HepG2 (cell line): ENCODE data around the gene WDR93. TPM values are rescaled to one million over a fixed set of nuclear protein-coding genes. Genes with fewer than 3 reads are reported as not detected.

Experiments used
- DPF2 ChIP-seq: sonication (generic); formaldehyde crosslinking; IDR thresholded peaks from 2 replicates; pipeline ENCODE4 v1.4.0; 2020; ENCODE audit warnings: mild to moderate bottlenecking, low read depth, missing genetic modification reagents, borderline replicate concordance
- GFI1 ChIP-seq: sonication (generic); formaldehyde crosslinking; IDR thresholded peaks from 2 replicates; pipeline ENCODE4 v1.5.0; 2020; ENCODE audit warnings: missing genetic modification reagents, mild to moderate bottlenecking, borderline replicate concordance
- HMG20B ChIP-seq: conservative IDR thresholded peaks from 2 replicates; pipeline ENCODE4 v1.6.1; 2016; ENCODE audit warnings: missing genetic modification reagents, missing compliant biosample characterization
- KDM6A ChIP-seq: IDR thresholded peaks from 2 replicates; pipeline ENCODE4 v1.6.1; 2016; ENCODE audit warnings: low read depth
- MTA3 ChIP-seq: sonication (generic); formaldehyde crosslinking; IDR thresholded peaks from 2 replicates; pipeline ENCODE4 v1.4.0; 2020; ENCODE audit warnings: missing genetic modification reagents
- SETDB1 ChIP-seq: sonication (generic); formaldehyde crosslinking; IDR thresholded peaks from 2 replicates; pipeline ENCODE4 v1.5.1; 2020; ENCODE audit warnings: missing genetic modification reagents, mild to moderate bottlenecking, borderline replicate concordance
- SIN3A ChIP-seq: IDR thresholded peaks from 2 replicates; pipeline ENCODE4 v1.6.1; 2011; ENCODE audit warnings: low read depth, mild to moderate bottlenecking, control low read depth, low read length, borderline replicate concordance
- SIX1 ChIP-seq: sonication (generic); formaldehyde crosslinking; IDR thresholded peaks from 2 replicates; pipeline ENCODE4 v1.4.0; 2020; ENCODE audit warnings: missing genetic modification reagents, borderline replicate concordance
- STAG1 ChIP-seq: sonication (generic); formaldehyde crosslinking; IDR thresholded peaks from 2 replicates; pipeline ENCODE4 v1.4.0; 2020; ENCODE audit warnings: missing genetic modification reagents
- TBL1XR1 ChIP-seq: fragments of 150-350 bp; IDR thresholded peaks from 2 replicates; pipeline ENCODE4 v1.6.1; 2014; ENCODE audit warnings: borderline replicate concordance, low read length; ENCODE audit not compliant: partially characterized antibody
- TEAD3 ChIP-seq: optimal IDR thresholded peaks from 2 replicates; pipeline ENCODE3; 2016; ENCODE audit warnings: borderline replicate concordance
- TMF1 ChIP-seq: sonication (generic); formaldehyde crosslinking; IDR thresholded peaks from 2 replicates; pipeline ENCODE4 v1.8.1; 2022; ENCODE audit warnings: low read depth, missing genetic modification reagents
- U2AF1 ChIP-seq: fragments of 200-400 bp; formaldehyde crosslinking; optimal IDR thresholded peaks from 2 replicates; pipeline ENCODE3; 2017; ENCODE audit warnings: mild to moderate bottlenecking, low read depth, low read length
- ZFP41 ChIP-seq: sonication (generic); formaldehyde crosslinking; IDR thresholded peaks from 2 replicates; pipeline ENCODE4 v1.4.0; 2020; ENCODE audit warnings: mild to moderate bottlenecking, missing genetic modification reagents, borderline replicate concordance
- ZNF556 ChIP-seq: sonication (generic); formaldehyde crosslinking; IDR thresholded peaks from 2 replicates; pipeline ENCODE4 v1.4.0; 2020; ENCODE audit warnings: mild to moderate bottlenecking, missing genetic modification reagents, borderline replicate concordance
- ZNF761 ChIP-seq: sonication (generic); formaldehyde crosslinking; conservative IDR thresholded peaks from 2 replicates; pipeline ENCODE4 v1.4.0; 2020; ENCODE audit warnings: mild to moderate bottlenecking, missing genetic modification reagents
- polyA plus RNA-seq, 8 experiments: library from polyadenylated mRNA; depleted of rRNA in 3 of 8; stranded (reverse) in 7 of 8; unstranded in 1 of 8; fragments of >200 nt; fragmentation: Illumina TruSeq in 4 of 8; extraction: Trizol in 4 of 8; gene quantifications; 2 replicates each; pipeline versions ENCODE4 v1.2.1 to v1.2.3, GENCODE V29; 2011 to 2016; ENCODE audit warnings: low read depth in 4 of 8, missing spikeins in 1 of 8, mixed read lengths in 1 of 8; ENCODE audit not compliant: insufficient read depth in 1 of 8
- total RNA-seq, 5 experiments: library from RNA; depleted of rRNA; stranded (reverse); fragments of >200 nt; fragmentation: Illumina TruSeq; extraction: Trizol; gene quantifications; 2 replicates each; pipeline ENCODE4 v1.2.3, GENCODE V29; 2016; ENCODE audit warnings: low read depth in 1 of 5
- TF ChIP-seq, protein P1 (sequence below): sonication (generic); formaldehyde crosslinking; IDR thresholded peaks from 2 replicates; pipeline ENCODE4 v1.5.0; 2020; ENCODE audit warnings: mild to moderate bottlenecking, missing genetic modification reagents, borderline replicate concordance
- TF ChIP-seq, protein P2 (sequence below): sonication (generic); formaldehyde crosslinking; IDR thresholded peaks from 2 replicates; pipeline ENCODE4 v1.4.0; 2020; ENCODE audit warnings: mild to moderate bottlenecking, missing genetic modification reagents
- TF ChIP-seq, protein P3 (sequence below), 2 experiments: fragments of 450-650 bp in 1 of 2; sonication (generic) in 1 of 2; formaldehyde crosslinking; IDR thresholded peaks; 2 replicates each; pipeline versions ENCODE4 v1.5.0 to v1.8.0; 2020 to 2022; ENCODE audit warnings: mild to moderate bottlenecking in 1 of 2, missing genetic modification reagents in 1 of 2
- TF ChIP-seq, protein P4 (sequence below), 2 experiments: sonication (generic) in 1 of 2; formaldehyde crosslinking in 1 of 2; IDR thresholded peaks; 2 replicates each; pipeline versions ENCODE4 v1.5.1 to v1.6.1; 2011 to 2020; ENCODE audit warnings: borderline replicate concordance in 1 of 2, low read depth in 1 of 2, low read length in 1 of 2, mild to moderate bottlenecking in 1 of 2, missing genetic modification reagents in 1 of 2, moderate library complexity in 1 of 2

The WDR93 gene
- total and polyA plus RNA-seq, 2 of the 13 experiments (the other 11 are each of a cell fraction or from before 2014, with no cell fraction given) = 0.07 TPM; not detected in 1

DNA sequence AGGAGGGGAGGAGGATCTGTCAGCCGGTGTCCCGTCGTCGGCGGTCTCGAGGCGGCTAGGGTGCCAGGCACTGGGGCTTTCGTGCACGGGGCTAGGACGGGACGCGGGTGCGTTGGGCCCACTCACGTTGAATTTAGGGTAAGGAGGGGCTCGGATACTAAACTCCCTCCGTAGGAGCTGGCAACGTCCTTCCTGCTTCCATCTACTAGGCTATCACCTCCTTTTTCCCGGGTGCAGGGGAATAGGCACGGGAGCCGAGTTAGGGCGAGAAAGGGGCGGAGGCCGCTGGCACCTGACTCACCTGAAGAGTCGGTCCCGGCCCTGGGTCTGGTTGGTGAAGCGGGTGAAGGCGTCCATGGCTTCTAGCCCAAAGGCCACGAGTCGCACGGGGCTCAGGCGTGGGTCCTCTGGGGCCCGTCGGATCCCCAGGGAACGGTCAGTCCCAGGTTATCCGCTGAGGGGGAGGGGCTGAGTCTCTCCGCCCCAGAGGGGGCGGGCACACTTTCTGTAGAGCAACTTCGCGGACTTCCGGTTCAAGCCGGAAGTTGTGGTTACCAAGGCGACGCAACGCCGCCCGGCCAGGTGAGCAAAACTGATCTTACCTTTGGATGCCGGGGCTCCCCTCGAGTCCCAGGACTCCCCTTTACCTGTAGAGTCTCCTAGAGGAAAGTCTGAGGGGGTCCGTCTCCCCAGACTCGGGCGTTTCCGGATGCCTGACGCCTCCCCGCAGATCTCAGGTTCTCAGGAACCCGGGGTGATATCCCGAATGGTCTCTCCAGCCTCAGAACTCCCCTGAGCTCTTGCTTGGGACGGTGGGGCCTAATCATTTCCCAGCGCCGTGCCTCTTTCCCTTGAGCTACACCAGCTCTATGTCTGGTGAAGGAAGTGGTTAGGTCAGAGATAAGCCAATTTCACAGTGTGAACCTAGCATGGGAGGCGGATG lies at the start of gene WDR93, which contains the start of gene PEX11A (continued):
- TF ChIP-seq, protein P1, sequence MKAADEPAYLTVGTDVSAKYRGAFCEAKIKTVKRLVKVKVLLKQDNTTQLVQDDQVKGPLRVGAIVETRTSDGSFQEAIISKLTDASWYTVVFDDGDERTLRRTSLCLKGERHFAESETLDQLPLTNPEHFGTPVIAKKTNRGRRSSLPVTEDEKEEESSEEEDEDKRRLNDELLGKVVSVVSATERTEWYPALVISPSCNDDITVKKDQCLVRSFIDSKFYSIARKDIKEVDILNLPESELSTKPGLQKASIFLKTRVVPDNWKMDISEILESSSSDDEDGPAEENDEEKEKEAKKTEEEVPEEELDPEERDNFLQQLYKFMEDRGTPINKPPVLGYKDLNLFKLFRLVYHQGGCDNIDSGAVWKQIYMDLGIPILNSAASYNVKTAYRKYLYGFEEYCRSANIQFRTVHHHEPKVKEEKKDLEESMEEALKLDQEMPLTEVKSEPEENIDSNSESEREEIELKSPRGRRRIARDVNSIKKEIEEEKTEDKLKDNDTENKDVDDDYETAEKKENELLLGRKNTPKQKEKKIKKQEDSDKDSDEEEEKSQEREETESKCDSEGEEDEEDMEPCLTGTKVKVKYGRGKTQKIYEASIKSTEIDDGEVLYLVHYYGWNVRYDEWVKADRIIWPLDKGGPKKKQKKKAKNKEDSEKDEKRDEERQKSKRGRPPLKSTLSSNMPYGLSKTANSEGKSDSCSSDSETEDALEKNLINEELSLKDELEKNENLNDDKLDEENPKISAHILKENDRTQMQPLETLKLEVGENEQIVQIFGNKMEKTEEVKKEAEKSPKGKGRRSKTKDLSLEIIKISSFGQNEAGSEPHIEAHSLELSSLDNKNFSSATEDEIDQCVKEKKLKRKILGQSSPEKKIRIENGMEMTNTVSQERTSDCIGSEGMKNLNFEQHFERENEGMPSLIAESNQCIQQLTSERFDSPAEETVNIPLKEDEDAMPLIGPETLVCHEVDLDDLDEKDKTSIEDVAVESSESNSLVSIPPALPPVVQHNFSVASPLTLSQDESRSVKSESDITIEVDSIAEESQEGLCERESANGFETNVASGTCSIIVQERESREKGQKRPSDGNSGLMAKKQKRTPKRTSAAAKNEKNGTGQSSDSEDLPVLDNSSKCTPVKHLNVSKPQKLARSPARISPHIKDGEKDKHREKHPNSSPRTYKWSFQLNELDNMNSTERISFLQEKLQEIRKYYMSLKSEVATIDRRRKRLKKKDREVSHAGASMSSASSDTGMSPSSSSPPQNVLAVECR (CRISPR knock-in tag) = peak; percentile 92
- TF ChIP-seq ZNF761 (peak; percentile 76; the same call in 1 of the 2 replicates), TBL1XR1 (no peak), ZFP41 (CRISPR knock-in tag) (no peak), SIX1 (CRISPR knock-in tag) (no peak), SIN3A (0 out of 2 replicates have a peak, but pooled peaks have one; percentile 74), SETDB1 (CRISPR knock-in tag) (no peak), GFI1 (no peak), DPF2 (no peak), STAG1 (CRISPR knock-in tag) (no peak; the same call in 1 of the 2 replicates), TMF1 (CRISPR knock-in tag) (no peak), U2AF1 (no peak), MTA3 (CRISPR knock-in tag) (no peak), TEAD3 (CRISPR knock-in tag) (peak; percentile 44), ZNF556 (CRISPR knock-in tag) (peak; percentile 68; the same call in 1 of the 2 replicates), HMG20B (CRISPR knock-in tag) (no peak), KDM6A (CRISPR knock-in tag) (no peak)
- TF ChIP-seq, protein P2, sequence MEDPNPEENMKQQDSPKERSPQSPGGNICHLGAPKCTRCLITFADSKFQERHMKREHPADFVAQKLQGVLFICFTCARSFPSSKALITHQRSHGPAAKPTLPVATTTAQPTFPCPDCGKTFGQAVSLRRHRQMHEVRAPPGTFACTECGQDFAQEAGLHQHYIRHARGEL = no peak
- TF ChIP-seq, protein P3, sequence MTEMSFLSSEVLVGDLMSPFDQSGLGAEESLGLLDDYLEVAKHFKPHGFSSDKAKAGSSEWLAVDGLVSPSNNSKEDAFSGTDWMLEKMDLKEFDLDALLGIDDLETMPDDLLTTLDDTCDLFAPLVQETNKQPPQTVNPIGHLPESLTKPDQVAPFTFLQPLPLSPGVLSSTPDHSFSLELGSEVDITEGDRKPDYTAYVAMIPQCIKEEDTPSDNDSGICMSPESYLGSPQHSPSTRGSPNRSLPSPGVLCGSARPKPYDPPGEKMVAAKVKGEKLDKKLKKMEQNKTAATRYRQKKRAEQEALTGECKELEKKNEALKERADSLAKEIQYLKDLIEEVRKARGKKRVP (CRISPR knock-in tag; IDR thresholded peaks at IDR 0.05) = no peak
- TF ChIP-seq, protein P4, sequence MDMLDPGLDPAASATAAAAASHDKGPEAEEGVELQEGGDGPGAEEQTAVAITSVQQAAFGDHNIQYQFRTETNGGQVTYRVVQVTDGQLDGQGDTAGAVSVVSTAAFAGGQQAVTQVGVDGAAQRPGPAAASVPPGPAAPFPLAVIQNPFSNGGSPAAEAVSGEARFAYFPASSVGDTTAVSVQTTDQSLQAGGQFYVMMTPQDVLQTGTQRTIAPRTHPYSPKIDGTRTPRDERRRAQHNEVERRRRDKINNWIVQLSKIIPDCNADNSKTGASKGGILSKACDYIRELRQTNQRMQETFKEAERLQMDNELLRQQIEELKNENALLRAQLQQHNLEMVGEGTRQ (IDR thresholded peaks at IDR 0.05; ENCODE audit: low read depth, low read length) = no peak
- TF ChIP-seq, protein P4 (CRISPR knock-in tag; IDR thresholded peaks at IDR 0.05; ENCODE audit: borderline replicate concordance) = no peak
